ENCODE results near the gene TRIML1. TPM values are rescaled to one million over a fixed set of nuclear protein-coding genes. Genes with fewer than 3 reads are reported as not detected.

The TRIML1 gene
- total and polyA plus RNA-seq, 2 of the 13 experiments (the other 11 are each of a cell fraction or from before 2014, with no cell fraction given), result not detected

GRCh38 chr4:188154668-188155405 lies 15.6 kb downstream of the TRIML1 start:
- FAIRE-seq, result no peak
- DNase-seq (ENCODE audit: low spot score), result no peak
- no peak overlapping the region for H2AFZ ChIP-seq (ENCODE audit: low read length)
- H3K9ac ChIP-seq (ENCODE audit: insufficient read depth, low read depth, low read length), result no peak overlapping the region
- no peak for TF ChIP-seq EP300 (IDR thresholded peaks at IDR 0.05; ENCODE audit: low read depth in 2 of 2, low read length in 2 of 2)
- TF ChIP-seq EP300 (CRISPR knock-in tag; IDR thresholded peaks at IDR 0.05; ENCODE audit: borderline replicate concordance), result no peak
- TF ChIP-seq ZNF337 (CRISPR knock-in tag; IDR thresholded peaks at IDR 0.05; ENCODE audit: borderline replicate concordance, low read depth), result no peak
- no peak for TF ChIP-seq POGZ (CRISPR knock-in tag; IDR thresholded peaks at IDR 0.05)
- no peak overlapping the region for H3K4me3 ChIP-seq (replicated peaks in 1 of 3; ENCODE audit: insufficient read depth in 1 of 3, low read depth in 2 of 3, low read length in 3 of 3)
- H3K27me3 ChIP-seq (ENCODE audit: control insufficient read depth in 1 of 2, insufficient read depth in 2 of 2, low read length in 2 of 2), result no peaks in the 10 kb centered on the region
- no peak overlapping the region for H3K27ac ChIP-seq (ENCODE audit: extremely low read length, insufficient read depth, low read length)
- POLR2A ChIA-PET, result no interaction called here
- no peak for ATAC-seq
- 14% methylated on average over 11 of the region's 11 CpGs for WGBS (ENCODE audit: low lambda C conversion rate)
- BruUV-seq (replicated peaks), result no TSS peak
- no peak overlapping the region for H3K4me2 ChIP-seq (ENCODE audit: low read depth, low read length)
- H3K36me3 ChIP-seq (replicated peaks in 1 of 2; ENCODE audit: control insufficient read depth in 1 of 2, insufficient read depth in 2 of 2, low read length in 2 of 2), result no peaks in the 10 kb centered on the region
- H3K9me3 ChIP-seq (ENCODE audit: low read length), result peaks cover 8% of the 10 kb centered on the region; the same call in 1 of the 2 replicates
- in situ Hi-C loops (cut with HindIII; ENCODE audit: extremely low pct_ligation_motif_present, low pct_unique_long_range_greater_than_20kb), result no loop called here
- CTCF ChIA-PET (ENCODE audit: low intra/inter-chr PET ratio, low total read pairs), result no interaction called here
- H3K79me2 ChIP-seq (ENCODE audit: insufficient read depth, low read length), result no peaks in the 10 kb centered on the region
- no peaks in the 10 kb centered on the region for H4K20me1 ChIP-seq (ENCODE audit: insufficient read depth, low read length)
- intact Hi-C loops (cut with micrococcal nuclease; ENCODE audit: unreplicated experiment), result no loop called here
- H3K4me1 ChIP-seq (ENCODE audit: insufficient read depth, low read length), result no peaks in the 10 kb centered on the region

- no peak for FAIRE-seq
- no peak for DNase-seq (ENCODE audit: low spot score)
- ChIA-PET POLR2A (no interaction called here), CTCF (ENCODE audit: low intra/inter-chr PET ratio, low total read pairs) (no interaction called here)
- no peak overlapping the region for H3K9ac ChIP-seq (ENCODE audit: insufficient read depth, low read depth, low read length)
- no peak overlapping the region for H3K27ac ChIP-seq (ENCODE audit: extremely low read length, insufficient read depth, low read length)
- ATAC-seq, result no peak
- H4K20me1 ChIP-seq (ENCODE audit: insufficient read depth, low read length), result no peaks in the 10 kb centered on the region
- no TSS peak for BruUV-seq (replicated peaks)
- no peaks in the 10 kb centered on the region; a peak in 1 of 5 replicates for H3K27me3 ChIP-seq (ENCODE audit: control insufficient read depth in 1 of 2, insufficient read depth in 2 of 2, low read length in 2 of 2)
- 37% methylated on average over 8 of the region's 10 CpGs for whole genome bisulfite sequencing (ENCODE audit: low lambda C conversion rate)
- no peak overlapping the region for H3K4me3 ChIP-seq (replicated peaks in 1 of 3; ENCODE audit: insufficient read depth in 1 of 3, low read depth in 2 of 3, low read length in 3 of 3)
- no peak overlapping the region for H2AFZ ChIP-seq (ENCODE audit: low read length)
- in situ Hi-C loops (cut with HindIII; ENCODE audit: extremely low pct_ligation_motif_present, low pct_unique_long_range_greater_than_20kb), result no loop called here
- no peaks in the 10 kb centered on the region for H3K36me3 ChIP-seq (replicated peaks in 1 of 2; ENCODE audit: control insufficient read depth in 1 of 2, insufficient read depth in 2 of 2, low read length in 2 of 2)
- H3K9me3 ChIP-seq (ENCODE audit: low read length), result no peaks in the 10 kb centered on the region
- H3K79me2 ChIP-seq (ENCODE audit: insufficient read depth, low read length), result no peaks in the 10 kb centered on the region
- H3K4me2 ChIP-seq (ENCODE audit: low read depth, low read length), result no peak overlapping the region
- intact Hi-C loops (cut with micrococcal nuclease; ENCODE audit: unreplicated experiment), result no loop called here
- no peaks in the 10 kb centered on the region for H3K4me1 ChIP-seq (ENCODE audit: insufficient read depth, low read length)
- TF ChIP-seq ZBTB34 (CRISPR knock-in tag; IDR thresholded peaks at IDR 0.05), result no peak
- no peak for TF ChIP-seq NONO (IDR thresholded peaks at IDR 0.05)
- no peak for TF ChIP-seq NONO (CRISPR knock-in tag; conservative IDR thresholded peaks at IDR 0.05)
- no peak for TF ChIP-seq ZNF766 (CRISPR knock-in tag; IDR thresholded peaks at IDR 0.05; ENCODE audit: borderline replicate concordance)
- TF ChIP-seq GTF3A (CRISPR knock-in tag; conservative IDR thresholded peaks at IDR 0.05), result no peak
- TF ChIP-seq ARHGAP35 (CRISPR knock-in tag; IDR thresholded peaks at IDR 0.05; ENCODE audit: borderline replicate concordance), result no peak
- TF ChIP-seq ZNF256 (CRISPR knock-in tag; conservative IDR thresholded peaks at IDR 0.05), result no peak
These were observed 19.1 kb downstream of the TRIML1 start for GRCh38 chr4:188158336-188158735.

All from HepG2 (cell line).